Activated CD8-positive, alpha-beta memory T cell treated with anti-CD3 and anti-CD28 coated beads, Interleukin-2, amount 50 U/mL, for 48 hours (primary cell): Measurements from ENCODE around the gene PNPLA8.
"Not testable (repeated sequence)": the region's sequence is repeated elsewhere in the genome, so short reads cannot be mapped to it uniquely, and the experiment has no call there.

ENCODE experiments used
- DNase-seq: peaks from one replicate; pipeline ENCODE4 v3.0.0-alpha.2; 2020

Gene PNPLA8

DNA sequence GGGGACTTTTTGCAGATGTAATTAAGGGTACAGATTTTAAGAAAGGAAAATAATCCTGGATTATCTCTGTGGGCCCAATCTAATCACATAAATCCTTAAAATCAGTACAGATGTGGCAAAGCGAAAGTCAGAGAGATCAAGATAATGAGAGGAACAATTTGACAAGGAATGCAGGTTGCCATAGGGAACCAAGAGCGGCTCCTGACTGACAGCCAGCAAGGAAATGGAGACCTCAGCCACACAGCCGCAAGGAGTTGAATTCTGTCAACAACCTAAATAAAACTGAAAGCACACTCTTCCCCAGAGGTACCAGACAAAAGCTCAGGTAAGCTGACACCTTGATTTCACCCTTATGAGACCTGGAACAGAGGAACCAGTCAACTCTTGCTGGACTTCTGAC lies 3.4 kb upstream of the PNPLA8 start:
- DNase-seq: no peak

DNA sequence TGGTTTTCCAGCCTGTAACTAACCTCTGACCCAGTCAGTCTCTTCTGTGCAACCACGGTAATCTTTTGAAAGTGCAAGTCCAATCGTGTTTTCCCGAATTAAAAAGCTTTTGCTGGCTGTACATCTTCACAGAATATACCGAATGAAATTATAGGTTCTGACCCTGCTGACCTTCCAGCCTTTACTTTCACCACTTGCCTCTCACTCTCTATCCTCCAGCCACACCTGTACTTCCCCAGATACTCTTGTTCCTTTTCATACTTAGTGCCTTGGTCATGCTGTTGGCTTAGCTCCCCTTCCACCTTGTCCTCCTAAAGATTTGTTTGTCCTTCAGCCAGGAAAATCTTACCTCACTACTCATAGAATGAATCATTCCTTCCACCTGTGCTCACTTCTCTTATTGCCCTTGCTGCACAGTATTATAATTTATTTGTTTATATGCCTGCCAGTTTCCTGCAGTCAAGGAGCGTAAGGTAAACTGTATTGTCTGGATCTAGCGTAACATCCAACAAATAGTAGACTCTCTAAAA lies 2.3 kb upstream of the PNPLA8 start:
- DNase-seq: no peak

DNA sequence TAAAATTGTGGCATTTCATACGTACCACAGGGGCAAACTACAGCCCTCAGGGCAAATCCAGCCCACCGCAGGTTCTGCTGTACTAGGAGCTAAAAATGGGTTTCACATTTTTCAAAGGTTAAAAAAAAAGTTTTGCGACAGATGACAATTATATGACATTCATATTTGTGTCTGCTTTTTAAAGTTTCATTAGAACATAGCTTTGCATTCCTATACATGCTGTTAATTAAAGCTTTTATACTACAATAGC lies 758 bp upstream of the PNPLA8 start:
- no peak for DNase-seq

DNA sequence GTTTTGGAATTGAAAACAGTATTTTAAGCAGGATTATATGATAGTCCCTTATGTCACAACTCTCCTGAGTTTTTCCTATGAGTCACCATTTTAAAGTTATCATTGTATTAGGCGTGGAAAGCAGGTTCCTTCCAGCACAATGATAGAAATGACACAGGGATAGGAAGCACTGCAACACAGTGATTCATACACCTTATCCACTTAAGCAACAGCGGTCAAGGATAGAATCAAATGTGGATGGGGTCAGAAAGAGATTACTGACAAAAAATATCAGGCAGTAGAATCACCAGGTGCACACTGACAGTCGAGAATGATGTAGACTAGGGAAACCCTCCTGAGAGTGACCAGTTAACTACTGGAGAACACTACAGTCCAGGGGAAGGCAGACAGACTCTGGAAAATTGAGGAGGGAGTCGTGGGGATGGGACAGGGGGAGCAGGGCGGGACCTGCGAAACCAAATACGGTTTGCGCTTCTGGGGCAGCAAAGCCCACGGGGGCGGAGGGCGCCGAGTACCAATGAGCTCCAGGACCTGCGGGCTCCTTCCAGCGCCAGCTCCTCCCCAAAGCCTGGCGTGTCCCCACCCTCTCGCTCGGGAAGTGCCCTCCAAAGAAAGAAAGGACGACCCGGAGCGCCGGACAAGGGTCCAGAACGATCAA lies 479 bp downstream of the PNPLA8 start:
- DNase-seq: no peak

DNA sequence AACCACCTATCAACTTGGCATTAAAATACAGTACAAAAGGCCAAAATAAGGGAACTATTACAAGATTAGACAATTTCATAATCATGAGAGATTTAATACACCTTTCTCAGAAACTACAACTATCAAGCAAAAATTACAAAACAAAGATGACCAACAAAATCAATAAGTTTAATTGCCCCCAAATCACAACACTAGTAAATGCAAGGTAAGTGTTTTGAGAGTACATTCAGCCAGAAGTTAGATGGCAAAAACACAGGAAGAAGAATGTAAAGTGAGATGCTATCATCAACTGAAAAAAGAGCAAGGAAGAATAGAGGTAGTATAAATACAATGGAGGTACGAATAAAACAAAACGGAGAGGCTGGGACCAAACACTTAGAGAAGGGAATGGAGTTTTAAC lies 3.2 kb downstream of the PNPLA8 start:
- no peak for DNase-seq

DNA sequence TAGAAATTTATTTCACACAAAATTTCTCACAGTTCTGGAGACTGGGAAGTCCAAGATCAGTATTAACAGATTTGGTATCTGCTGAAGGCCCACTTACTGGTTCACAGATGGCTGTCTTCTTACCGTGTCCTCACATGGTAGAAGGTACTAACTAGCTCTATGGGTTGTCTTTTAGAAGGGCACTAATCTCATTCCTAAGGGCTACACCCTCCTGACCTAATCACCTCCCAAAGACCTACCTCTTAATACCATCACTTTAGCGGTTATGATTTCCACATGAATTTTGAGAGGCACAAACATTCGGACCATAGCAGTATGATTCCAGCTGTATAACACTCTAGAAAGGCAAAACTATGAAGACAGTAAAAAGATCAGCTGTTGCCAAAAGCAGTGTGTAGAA lies 8.0 kb downstream of the PNPLA8 start:
- DNase-seq: no peak

DNA sequence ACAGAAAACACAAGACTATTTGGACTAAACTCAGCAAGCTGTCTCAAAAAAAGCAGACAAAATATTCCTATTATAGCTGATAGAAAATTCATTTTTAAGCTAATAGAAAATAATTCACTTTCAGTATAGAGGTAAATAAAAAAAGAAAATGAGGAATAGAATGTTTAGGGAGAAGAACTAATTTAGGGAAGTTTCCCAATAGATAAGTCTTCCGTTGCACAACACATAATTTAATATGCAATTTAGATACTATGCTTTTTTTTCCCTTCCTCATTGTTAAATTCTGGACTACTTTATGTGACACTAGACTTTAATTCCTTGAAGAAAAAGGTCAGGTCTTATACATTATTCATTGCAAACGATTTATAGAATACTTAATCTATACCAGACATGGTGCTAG lies 10.3 kb downstream of the PNPLA8 start:
- DNase-seq: no peak

DNA sequence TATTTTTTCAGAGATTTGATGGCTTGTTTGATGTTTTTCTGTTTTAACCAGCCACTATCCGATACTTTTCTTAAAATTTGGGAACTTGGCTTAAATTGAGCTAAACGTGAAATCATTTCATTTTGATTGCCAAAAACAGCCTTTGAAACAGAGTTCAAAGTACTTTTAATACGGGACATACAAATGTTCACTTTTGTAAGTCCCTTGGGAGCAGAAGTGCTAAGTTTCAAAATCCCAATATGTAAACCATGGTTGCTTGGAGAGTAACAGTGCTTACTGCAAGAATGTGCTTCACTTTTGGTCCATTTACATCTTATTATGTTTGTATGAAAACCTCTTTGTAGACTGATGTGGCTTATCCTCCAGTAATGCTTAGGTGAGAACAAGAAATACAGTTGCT lies 10.9 kb downstream of the PNPLA8 start:
- DNase-seq: no peak

DNA sequence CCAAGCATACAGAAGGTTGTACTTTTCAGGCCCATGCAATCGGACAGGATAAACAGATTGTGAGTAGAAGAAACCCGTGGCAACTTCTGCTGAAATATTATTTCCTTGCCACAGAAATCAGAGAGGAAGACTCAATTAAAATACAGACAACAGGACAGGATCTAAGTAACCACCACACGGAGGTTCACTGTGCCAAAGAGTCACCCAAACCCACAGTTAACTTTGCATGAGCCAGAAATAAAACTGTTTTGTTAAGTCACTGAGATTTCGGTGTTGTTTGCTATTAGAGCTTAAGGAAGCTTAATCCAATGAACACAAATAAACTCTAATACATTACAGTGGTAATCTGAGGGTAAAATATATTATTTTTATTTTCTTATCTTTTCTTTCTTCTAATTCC lies 14.0 kb downstream of the PNPLA8 start:
- DNase-seq: no peak

DNA sequence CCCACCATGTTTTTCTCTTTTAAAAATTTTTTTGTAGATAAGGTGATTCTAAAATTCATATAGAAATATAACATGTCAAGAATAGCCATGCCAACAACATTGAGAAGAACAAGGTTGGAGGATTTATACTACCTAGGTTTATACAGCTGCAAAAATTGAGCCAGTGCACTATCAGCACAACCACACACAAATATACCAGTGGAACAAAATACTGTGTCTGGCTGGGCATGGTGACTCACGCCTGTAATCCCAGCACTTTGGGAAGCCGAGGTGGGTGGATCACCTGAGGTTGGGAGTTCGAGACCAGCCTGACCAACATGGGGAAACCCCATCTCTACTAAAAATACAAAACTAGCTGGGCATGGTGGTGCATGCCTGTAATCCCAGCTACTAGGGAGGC lies 21.4 kb downstream of the PNPLA8 start:
- not testable (repeated sequence) for DNase-seq

DNA sequence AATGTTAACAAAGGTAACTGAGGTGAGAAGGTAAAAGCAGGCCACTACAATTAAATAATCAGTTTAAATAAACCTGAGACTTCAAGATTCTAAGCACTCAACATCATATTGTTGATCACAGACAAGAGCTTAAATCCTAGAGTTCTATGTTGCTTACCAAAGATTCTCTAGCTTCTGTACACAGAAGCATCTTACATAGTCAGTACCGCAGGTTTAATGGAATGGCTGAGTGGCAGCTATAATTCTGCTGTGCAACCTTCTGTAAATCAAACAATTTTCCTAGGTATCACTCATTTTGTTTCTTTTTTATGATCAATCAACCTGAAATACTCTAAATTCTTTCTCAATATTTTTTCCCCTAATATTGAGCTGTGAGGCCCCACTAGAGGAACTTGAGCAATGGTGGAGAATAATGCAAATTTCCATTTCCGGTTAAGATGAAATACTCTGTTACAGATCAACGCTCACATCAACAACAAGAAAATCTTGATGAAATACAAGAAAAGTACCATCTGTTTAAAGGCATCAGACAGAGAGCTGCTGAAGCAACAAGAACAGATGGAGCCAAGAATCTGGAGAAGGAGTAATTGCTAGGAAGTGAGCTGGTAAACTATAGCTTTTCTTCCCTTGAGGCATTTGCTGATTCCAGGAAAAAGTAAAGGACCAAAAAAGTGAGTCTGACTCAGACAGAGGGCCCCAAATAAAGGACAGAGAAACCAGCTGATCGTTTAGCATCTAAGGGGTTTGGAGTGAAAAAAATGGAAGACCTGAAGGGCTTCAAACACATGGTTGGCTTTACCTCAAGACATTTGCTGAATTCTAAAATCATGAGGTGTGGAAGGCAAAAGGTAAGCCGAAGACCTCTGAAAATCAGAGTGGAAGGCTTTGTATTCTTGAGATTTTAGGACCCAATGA lies 22.6 kb downstream of the PNPLA8 start:
- no peak for DNase-seq

DNA sequence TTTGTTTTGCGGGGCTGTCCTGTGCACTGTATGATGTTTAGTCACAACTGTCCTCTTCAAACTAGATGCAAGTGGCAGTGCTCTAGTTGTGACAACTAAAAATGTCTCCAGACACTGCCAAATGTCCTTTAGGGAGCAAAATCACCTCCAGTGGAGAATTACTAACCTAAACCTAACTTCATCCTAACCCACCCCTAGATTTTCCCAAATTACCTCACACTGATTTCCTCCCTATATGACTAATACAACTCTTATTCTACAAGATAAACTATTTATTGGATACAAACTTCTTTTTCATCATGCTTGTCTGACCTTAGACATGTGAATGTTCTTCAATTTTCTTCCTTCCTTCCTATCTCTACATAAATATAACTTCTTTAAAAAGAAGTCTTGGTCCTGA lies 26.4 kb downstream of the PNPLA8 start:
- DNase-seq: no peak

DNA sequence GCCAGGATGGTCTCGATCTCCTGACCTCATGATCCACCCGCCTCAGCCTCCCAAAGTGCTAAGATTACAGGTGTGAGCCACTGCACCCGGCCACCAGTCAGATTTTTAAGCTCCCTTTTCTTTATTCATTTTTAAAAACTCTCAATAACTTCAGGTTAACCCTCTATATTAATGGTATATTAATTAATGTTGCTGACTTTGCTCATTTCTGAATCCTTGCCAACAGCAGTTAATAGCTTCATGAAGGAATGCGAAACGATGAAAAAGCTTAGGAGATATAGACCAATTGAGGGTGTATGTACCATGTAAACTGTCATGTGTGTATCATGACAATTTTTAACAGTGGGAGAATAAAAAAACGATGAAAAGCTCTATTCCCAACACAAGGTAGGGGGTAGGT lies 27.5 kb downstream of the PNPLA8 start:
- no peak for DNase-seq

DNA sequence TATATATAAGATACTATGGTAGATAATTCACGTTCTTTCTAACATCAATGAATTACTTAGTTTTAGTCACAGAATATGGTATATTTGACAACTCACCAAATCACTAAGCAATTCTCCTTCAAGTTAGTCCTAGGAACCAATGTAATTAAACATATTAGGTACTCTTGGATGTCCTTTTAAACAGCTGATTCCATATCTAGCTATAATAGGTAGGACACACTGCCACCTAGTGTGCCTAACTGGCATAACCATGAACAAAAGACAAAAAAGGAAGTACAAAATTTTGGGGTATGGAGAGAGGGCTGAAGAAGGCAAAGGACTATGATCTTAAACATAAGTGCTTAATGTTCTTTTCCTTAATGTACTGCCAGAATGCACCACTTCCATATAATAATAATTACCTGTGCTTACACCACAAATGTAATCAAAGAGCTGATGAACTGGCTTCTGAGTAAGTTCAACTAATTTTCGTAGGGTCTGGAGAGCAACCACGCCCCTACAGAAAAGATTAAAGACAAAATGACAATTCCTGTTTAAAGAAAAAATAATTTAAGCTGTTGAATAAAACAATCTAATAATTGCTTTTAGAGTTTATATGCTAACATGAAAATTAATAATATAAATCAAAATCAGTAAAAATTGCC lies 28.7 kb downstream of the PNPLA8 start:
- peak; percentile 62 for DNase-seq

DNA sequence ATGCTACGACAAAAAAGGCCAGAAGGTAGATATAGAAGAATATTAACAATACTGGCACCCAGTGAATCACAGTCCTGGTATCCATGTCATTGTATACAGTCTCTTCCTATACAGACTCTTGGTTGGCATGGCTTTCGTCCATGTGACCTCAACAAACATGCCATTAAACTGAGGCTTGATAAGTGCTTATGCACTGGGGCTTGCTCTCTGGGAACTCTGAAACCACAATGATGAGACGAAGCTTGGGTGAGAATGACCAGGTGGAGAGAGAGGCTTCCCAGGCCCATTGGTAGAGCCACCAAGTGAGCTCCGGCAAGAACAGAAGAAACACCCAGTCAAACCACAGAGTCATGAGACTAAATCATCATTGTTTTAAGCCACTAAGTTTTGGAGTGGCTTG lies 33.2 kb downstream of the PNPLA8 start:
- no peak for DNase-seq

DNA sequence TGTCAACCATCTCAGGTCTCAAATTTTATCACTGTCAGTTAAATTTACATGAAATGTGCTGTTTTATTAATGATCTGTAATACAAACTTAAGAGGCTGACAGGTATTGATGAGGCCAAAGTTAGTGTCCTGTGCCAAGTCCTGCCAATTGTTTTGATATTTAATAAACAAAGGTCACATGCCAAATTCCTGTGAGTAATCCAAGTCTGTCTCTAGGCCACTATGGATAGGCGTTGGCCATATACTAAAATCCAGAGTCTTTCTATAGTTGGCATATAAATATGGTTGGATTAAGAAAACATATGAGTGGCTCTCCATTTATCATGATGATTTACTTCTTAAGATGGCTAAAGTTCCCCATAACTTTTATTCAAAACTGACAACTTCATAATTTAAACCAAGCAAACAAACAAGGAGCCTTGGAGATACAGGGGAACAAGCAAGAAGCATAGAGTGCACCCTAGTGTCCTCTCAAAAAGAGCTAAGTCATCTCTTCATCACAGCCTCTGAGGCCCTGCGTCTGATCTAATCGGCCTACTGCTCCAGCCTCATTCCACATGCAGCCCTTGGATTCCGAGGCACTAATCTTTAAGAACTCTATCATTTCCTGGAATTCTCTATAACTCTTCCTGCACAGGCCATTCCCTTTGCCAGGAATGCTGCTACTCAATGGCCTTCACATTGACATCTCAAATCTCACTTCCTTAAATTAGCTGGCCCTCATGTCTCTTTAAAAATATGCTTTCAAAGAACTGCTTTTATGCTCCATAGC lies 37.0 kb downstream of the PNPLA8 start:
- no peak for DNase-seq

DNA sequence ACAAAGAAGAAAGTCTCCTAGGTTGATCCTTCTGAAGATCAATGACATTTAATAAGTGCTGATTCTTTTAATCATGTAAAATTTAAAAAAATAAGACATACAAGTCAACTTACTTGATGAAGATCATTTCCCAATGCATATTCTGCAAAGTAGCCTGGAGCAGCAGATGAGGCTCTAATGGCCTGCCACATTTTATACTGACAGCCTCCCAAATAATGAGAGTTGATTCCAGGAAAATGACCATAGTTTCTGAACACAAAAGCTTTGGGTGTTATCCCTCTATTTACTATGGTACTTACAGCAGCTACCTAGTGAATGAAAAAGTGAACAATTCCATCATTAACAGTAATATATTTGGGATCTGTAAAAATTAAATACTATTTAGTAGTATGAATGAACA lies 38.3 kb downstream of the PNPLA8 start:
- no peak for DNase-seq

DNA sequence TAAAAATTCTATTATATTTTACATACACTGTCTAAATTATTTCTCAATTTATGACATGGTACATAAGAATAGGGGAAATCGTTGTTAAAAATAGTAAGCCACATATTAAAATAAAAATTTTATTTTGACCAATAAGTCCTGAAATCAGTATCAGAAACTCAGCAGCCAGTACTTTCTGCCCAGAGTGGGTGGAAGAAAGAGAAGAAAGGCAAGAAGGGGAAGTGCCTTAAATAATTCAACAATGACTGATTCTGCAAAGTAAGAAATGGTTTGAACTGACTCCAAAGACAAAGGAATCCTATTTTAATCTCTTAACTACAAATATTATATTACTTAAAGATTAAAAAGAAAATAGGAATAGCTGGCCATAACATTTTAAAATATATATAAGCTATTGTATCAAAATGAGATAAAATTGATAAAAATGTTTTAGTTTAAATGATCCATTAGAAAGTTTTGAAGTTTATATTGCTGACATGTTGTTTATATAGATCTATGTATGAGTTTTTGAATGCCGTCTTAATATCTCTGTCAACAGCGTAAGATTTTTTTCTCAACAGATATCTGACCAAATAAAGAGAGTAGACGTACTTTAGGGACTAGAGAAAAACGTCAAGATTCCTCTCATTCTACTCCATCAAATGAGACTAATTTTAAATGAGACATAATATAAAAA lies 39.5 kb downstream of the PNPLA8 start:
- DNase-seq: no peak

DNA sequence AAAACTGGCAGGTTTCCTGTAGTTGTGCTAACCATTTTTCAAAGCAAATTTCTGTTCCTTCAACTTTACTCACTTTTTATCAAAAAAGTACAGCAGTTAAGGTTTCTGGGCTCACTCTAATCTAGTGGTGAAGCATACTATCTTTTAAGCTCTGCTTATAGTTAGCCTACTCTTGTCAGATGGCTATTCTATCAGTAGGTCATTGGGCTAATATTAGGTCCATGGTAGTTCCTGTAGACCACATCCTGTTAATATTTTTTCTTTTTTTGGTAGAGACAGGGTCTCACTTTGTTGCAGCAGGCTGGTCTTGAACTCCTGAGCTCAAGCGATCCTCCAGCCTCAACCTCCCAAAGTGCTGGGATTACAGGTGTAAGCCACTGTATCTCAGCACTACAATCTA lies 41.8 kb downstream of the PNPLA8 start:
- DNase-seq: no peak

DNA sequence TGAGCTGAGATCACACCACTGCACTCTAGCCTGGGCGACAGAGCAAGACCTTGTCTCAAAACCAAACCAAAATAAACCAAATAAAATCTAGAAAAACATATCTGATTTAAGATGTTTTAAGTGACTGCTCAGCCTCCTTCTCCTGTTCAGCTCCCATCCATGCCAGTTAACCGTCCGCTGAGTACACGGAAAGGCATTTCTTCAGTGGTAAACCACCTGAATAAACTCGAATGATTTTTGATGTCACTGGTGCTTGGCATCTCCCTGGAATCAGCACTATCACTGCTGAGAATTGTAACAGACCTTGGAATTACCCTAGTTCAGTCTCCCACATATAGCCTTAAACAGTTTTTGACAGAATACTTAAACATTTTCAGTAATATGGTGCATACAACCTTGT lies 45.6 kb downstream of the PNPLA8 start:
- no peak for DNase-seq

DNA sequence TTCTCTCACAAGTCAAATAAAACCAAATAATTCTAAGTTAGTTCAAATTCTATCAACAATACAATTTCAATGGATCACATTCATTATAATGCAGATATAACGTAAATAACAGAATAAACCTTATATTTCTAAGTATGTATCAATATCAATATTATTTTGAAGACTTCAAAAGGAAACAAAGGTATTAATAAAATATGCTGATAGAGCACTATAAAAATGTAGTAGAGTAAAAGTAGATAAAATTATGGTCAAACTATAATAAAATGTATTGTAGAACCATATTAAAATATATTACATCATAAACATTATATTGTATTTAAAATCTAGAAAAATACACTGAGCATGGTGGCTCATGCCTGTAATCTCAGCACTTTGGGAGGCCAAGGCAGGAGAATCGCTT lies 46.2 kb downstream of the PNPLA8 start:
- no peak for DNase-seq

DNA sequence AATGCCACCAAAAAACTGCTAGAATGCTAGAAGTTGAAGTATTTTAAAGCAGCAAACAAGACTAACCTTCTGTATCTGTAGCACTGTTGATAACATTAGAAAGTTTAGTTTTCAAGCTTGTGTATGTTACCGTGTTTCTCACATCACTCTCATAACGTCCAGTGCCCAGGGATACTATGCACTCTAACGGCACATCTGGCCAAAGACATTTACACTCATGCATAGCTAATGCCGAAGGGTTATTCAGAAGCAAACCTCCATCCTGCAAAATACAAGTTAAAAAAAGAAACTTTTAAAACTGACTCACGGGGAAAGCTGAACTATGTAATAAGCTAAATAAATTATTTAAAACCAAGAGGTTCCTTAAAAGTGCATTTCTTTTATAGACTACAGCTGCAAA lies 46.8 kb downstream of the PNPLA8 start:
- no peak for DNase-seq

DNA sequence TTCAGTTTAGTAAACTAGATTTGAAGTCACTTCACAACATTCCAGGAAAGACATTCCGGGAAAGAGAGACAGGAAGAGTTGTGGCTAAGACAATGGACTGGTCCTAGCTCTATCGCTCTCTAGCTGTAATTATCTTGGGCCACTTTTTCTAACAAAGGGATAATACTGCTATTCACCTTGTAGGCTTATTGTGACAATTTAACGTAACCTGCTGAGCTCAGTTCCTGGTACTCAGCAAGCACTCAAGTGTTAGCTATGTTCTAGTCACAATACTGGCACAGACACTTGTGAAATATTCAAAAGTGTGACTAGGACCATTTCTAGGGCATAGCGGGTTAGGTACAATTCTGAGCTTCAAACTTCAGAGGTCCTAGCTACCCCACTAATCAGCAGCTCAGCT lies 57.7 kb downstream of the PNPLA8 start:
- DNase-seq: no peak
